Fibroblast of skin of right biceps (primary cell): ENCODE measurements around the gene IVL.
A peak's percentile ranks its signal among the peaks of the same experiment; 100 is the strongest.

Experiments
- DNase-seq: peaks from one replicate; pipeline ENCODE4 v3.0.0-alpha.2; 2013

IVL gene

DNA sequence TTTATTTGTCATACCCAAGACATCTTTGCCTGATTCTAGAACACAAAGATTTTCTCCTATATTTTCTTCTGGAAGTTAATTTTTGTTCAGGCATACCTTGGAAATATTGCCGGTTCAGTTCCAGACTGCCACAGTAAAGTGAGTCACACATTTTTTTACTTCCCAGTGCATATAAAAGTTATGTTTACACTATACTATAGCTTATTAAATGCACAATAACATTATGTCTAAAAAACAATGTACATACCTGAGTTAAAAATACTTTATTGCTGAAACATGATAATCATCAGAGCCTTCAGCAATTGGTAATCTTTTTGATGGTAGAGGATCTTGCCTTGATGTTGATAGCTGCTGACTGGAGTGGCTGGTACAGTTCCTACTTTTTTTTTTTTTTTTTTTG, 20.2 kb upstream of the IVL start:
- DNase-seq: no peak

DNA sequence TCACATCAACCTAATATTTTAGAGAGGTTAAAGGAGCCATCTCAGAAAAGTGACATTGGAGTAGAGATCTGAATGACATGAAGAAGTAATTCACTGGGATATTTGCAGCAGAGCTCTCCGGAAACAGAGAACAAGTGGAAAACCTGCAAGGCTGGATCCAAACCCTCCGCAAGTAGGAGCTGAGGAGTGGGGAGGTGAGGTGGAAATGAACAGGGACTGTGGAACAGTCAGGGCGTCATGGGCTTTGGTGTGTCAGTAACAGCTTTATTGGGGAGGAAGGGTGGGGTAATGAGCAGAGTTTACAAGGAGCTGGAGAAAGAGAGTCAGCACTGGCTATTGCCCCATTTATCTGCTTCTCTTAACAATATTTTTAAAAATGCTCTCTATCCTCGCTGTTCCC, 9.3 kb upstream of the IVL start:
- DNase-seq: no peak

DNA sequence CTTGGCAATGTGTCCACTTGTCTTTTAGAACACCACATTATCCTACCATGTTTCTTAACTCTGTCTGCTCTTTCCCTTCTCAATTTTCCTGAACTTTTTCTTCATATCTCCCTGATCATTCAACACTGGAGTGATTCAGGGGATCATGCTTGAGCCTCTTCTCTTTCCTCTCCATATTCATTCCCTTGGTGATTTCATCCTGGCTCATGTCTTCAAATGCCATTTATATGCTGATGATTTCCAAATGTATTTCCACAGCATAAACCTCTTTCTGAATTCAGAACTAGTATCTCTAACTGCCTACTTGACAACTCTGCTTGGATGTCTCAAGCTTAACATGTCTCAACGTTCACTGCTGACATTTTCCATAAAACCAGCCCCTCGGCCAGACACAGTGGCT, 8.5 kb upstream of the IVL start:
- no peak for DNase-seq

DNA sequence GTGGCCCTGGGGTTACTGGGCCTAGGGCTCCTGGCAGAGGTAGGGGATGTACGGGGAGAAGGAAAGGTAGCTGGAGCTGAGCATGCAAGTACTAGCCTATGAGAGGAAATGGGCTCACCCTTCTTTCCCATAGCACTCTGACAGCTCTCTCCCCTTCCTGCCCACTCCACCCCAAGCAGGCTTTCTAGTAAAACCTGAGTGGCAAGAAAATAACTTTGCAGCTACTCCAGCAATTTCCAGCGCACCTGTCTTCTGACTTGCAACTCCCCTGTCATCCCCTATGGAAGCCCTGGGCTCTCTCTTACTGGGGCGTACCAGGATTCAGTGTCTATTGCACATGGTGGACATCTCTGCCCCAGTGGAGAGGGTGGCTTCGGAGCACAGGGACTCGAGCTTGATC, 6.7 kb upstream of the IVL start:
- no peak for DNase-seq

DNA sequence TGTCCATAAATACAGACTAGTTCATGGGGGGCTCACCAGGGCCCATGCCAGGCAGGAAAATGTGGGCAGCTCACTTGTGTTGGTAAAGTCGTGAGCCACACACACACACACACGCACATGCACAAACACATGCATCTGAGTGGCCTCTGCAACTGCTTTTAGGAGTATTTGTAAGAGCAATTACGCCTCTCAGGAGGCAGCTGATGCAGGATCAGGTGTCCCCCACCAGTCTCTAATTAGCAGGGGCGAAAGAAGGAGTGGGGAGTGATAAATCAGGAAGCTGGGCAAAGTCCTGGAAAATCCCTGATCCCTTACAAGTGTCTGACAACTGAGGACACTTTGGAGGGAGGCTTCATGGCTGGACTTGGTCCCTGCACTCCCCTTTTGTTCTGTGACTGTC, 5.7 kb upstream of the IVL start:
- no peak for DNase-seq

DNA sequence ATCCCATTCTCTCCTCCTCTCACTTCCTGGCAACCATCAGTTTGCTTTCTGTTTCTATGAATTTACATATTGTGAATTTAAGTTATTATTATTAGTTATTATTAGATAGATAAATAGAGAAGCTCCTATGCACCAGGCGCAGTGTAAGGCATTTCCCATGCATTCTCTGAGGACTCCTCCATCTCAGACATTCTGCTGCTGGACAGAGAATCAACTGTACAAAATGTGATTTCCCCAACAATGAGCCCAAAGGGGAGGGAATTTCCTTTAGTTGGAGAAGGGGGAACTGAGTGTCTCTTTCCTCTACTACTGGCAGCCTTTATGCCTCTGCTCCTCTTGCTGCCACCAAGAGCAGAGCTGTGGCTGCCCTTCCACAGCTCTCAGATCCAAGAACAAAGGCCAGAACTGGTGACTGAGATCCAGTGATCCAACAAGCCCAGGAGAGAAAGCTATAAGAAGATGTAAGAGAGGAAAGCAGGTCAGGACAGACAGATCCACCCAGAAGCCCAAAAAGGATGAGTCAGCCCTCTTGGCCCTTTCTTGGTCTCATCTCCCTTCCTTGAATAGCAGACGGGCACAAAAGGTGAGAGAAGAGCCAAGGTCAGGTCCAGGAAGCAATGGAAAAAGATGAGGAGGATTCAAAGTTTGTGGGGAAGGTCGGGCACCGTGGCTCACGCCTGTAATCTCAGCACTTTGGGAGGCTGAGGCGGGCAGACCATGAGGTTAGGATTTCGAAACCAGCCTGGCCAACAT, 3.5 kb upstream of the IVL start:
- no peak for DNase-seq

DNA sequence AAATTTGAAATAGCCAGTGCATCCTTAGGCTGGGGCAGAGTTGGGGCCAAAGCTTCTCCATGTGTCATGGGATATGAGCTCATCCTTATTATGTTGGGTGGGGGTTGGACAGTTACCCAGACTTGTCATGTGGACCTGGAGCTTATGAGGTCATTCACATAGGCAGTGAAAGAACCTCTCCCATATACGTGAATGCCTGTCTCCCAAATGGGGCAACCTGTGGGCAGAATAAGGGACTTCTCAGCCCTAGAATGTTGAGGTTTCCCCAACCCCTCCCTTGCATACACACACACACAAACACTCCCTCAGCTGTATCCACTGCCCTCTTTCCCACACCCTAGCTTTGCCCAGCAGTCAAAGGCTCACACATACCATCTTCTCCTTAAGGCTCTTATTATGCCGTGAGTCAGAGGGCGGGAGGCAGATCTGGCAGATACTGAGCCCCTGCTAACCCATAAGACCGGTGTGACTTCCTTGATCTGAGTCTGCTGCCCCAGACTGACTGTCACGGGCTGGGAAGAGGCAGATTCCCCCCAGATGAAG, 2.3 kb upstream of the IVL start:
- DNase-seq: peak; percentile 90

DNA sequence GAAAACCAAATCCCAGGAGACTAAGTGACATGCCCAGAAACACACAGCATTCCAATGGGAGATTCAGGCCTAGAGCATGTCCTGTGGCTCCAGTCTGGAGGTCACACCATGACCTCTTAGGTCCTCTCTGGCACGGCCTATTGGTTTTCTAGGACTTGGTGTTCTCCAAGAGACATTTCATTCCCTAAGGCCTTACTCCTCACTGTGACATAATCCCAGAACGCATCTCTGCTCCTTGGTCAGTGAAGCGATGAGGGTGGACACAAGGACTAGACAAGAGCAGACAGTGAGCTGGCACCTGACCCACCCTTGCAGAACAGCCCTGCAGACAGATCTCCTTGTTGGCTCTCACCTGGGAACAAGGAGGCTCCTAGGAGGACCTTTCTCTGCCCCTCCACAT, 860 bp downstream of the IVL start:
- no peak for DNase-seq

DNA sequence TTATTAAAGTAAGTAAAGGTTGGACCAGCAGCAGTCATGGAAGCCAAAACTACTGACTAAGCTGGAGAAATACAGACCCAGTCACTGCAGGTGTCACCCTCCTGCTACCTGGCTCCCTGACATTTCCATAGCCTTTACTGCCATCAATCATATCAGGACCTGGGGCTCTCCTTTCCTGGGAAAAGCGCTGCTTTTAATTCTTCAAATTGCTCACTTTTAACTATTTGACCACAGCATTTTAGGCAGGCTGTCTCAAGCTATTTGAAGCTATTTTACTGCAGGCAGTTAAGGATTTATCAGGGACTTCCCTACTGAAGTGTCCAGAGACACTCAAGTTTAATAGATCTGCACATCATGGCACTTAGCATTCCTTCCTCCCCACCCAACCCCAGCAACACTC, 4.1 kb downstream of the IVL start:
- DNase-seq: no peak

DNA sequence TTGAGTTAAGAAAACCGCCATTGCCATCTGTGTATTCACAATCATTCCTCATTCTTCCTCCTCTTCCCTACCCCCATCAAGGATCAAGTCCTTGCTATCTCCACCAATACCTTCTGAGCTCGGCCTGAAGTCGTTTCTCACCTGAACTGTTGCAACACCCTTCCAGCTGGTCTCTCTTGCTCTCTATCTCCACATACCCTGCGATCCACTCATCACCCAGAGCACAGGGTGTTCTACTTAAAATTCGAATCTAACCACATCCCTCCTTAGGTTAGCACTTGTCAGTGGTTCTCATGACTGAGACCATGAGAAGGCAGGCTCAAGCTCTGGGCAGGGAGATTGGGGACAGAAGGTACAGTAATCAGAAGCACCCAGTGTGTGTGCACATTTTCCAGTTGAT, 4.6 kb downstream of the IVL start:
- no peak for DNase-seq

DNA sequence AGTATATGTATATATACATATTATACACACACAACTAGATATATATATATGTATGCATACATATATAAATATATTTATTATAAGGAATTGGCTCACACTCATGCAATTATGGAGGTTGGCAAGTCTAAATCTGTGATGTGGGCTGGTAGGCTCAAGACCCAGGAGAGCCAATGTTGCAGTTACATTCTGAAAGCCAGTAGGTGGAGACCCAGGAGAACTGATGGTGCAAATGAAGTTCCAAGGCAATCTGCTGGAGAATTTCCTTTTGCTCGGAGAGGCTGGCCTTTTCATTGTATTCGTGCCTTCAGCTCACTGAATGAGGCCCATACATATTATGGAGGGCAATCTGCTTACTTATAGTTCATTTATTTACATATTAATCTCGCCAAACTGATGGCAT, 9.4 kb downstream of the IVL start:
- DNase-seq: no peak

DNA sequence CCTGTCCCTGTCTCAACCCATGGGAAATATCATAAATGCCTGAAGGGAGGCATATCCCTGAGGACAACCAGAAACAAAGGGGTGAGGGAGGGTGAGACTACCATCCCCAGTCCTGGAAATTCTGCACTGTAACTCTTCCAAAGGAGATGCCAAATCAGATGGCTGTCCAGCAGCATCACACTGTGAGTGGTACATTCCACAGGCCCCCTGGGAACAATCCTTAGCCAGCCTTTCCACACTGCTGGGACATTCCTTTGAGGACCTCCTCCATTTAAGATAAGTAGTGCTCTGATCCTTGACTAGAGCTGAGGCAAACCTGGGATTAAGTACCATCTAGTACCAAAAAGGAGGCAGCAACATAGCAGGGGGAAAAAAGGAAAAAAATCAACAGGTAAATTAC, 10.7 kb downstream of the IVL start:
- DNase-seq: peak; percentile 30

DNA sequence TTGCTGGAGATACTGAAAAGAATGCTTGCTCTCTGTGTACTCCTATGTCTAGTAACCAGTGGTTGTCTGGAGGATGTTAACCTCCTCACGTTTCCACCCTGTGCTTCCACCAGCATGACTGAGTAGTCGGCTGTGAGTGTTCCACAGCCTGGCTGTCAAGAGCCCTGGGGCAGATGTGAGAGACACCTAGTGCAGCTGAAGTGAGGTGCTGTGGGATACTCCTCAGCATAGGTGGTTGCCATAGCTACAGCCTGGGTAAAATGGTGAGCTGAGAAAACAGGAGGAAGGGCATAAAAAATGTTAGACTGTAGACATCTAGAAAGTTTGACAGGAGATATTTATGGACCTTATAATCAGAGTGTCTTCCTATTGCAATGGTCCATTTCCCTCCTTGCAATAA, 15.8 kb downstream of the IVL start:
- no peak for DNase-seq

DNA sequence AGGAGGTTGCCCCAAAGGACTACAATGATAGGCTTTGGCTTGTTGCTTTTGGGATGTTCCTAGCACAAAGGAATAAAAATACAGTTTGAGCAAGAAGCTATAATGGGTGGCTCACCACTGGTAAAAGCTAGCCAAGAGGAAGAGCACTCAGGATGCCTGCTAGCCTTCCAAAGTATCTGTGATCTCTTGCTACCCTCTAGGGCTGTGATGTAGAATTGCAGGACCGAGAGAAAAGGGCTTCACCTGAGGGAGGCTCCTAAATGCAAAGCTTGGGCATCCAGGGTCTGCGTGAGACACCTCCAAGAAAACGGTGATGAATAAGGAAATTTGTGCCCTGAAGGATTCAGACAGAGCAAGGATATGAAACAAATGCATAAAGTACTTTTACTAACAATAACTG, 17.7 kb downstream of the IVL start:
- DNase-seq: peak; percentile 37

DNA sequence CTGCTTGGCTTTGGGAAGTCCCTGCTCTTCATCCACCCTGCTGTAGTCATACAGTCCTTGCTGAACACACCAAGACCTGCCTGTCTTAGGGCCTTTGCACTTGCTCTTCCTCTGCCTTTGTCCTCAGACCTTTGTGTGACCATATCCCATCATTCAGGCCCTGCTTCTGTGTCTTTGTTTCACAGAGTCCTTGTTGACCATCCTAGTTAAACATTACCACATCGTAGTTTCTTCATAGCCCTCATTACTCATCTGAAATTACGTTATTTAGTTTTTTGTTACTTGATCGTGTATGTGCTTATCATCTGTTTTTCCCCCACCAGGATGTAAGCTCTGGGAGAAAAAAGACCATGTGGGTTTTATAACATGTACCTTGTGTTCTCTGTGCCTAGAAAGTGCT, 20.3 kb downstream of the IVL start:
- DNase-seq: no peak

DNA sequence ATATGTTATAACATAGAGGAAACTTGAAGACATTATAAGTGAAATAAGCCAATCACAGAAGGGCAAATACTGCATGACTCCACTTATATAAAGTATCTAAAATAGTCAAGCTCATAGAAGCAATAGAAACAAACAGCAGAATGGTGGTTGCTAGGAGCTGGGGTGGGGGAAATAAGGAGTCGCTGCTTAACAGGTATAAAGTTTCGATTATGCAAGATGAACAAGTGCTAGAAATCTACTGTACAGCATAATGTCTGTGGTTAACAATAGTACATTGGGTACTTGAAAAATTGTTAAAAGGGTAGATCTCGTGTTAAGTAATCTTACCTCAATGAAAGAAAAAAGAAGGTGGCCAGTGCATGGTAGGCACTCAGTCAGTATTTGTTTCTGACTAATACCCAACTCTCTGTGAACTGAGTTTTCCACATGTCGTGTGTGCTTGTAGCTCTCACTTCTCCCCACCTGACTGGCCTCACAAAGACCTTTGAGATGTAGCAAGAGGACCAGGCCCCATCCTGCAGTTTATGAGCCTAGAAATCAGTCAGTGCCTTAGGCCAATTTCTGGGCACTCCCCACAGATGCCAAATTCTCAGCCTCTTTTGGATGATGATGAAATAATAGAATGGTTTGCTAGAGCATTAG, 23.9 kb downstream of the IVL start:
- DNase-seq: no peak

DNA sequence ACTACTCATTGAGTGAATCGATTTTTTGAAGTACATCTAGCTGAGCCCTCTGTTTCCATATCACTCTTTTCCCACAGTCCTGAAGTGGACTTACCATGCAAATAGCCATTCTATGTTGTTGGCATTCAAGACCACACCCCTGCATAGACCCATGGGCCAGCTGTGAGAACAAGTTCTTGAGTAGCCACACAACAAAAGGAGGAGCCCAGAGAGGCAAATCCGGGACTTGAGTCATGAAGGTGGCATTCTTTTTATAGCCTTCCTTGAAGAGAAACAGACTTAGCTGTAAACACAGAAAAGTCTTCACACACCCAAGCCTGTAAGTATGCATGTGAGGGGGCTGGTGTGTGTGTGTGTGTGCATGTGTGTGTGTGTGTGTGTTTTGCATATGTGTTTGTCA, 24.9 kb downstream of the IVL start:
- no peak for DNase-seq

DNA sequence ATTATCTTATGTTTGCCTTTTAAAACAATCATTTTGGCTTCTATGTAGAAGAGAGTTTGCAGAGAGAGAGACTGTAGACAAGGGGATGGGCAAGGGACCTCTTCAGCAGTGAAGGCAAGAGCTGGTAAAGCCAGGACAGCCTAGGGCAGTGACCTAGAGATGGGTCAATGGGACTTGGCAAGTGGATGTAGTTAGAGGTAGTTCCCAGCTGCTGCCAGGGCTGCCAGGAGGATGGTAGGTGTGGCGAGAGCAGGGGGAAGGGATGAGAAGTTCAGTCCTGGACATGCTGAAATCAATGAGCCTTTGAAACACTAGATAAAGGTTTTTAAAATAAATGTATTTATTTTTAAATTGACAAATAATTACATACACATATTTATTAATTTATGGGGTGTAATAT, 32.3 kb downstream of the IVL start:
- DNase-seq: no peak

DNA sequence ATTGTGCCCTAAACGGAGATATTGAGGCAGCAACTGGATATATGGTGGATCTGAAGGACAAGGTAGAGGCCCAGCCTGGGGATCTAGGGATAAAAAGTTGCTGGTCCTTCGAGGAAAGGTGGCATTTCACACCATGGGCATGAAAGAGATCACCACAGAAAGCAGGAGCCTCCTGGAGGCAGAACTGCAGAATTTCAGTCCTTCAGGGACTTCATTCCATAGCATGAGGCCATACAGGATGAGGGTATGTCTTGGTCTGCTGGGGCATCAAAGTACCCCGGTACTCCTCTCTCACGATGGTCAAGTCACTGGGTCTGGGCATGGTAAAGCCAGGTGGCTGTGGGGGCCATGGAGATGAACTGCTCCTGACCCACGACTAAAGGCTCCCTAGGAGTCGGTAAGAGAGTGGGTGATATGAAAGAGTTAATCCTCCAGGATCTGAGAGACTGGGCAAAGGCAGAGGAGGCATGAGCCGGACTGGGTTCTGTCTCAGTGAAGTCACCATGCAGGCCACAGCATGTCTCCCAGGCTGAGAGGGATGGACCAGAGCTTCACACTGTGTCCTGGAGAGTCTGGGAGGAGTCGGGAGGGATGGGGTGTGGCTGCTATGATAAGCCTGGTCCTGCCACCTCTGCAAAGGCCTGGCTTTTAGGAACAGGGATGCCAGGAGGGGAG, 32.8 kb downstream of the IVL start:
- DNase-seq: no peak

DNA sequence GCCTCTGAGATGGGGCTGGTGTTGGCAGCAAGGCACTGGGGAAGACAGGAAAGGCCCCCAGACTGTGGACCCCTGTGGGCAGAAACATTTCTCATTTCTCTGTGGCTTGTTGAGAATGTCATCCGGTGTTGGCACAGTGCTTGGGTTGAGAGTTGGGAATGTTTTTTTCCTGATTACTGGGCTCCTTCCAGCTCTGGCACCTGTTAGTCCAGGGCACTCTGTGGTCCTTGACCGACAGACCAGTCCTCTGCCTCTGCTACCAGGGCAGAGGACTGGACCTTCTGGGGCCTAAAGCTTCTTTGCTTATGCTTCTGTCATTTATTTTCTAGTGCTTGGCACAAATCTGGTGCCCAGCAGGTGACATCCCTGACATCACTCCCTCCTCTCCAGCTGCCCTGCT, 33.8 kb downstream of the IVL start:
- DNase-seq: no peak

DNA sequence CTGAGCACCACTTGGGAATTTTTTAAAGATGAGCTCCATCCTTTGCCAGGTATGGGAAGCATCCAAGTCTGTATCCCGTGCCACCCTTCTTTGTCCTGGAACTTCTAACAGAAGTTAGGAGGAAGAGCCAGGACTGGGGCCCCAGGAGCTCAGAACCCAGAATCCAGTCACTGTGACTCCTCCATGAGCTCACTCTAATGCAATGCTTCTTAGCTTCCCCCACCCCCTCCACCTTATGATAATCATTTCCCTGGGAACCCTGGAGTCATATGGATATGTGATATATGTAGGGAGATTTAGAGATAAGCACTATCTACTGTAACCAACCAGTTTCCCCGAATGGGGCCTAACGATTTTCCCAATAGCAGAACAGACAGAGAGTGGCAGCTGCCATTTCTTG, 37.9 kb downstream of the IVL start:
- no peak for DNase-seq

DNA sequence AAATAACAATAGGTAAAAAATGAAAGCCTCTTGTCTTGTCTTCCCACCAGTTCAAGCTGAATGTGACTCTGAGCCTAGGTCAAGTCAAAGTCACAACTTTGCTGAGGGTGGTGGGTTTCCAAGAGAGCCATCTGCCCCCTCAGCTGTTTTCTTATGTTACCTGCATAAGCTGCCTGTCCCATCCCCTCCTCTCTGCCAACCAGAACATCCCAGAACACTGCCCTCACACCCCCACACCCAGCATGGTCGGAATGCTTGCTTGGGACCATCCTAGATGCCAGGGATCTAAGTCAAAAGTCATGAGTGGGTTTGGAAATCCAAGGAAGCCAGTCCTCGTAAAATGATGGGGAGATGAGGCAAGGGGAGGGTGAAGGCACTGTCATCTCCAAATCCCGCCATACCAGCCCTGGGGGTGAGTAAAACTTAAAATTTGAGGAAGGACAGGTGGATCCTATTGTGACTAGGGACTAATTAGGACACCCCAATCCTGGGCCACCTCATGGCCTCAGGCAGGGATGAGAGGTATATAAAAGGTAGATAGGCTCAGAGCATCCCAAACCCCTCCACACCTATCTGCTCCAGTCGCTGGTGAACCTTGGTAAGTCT, 38.4 kb downstream of the IVL start, which contains the start of gene SPRR5:
Gene SPRR5, plus strand, starts transcription at position 556 of the 606 bp plus-strand sequence. CDS start 1,349 bp downstream, outside the sequence.
- no peak for DNase-seq

DNA sequence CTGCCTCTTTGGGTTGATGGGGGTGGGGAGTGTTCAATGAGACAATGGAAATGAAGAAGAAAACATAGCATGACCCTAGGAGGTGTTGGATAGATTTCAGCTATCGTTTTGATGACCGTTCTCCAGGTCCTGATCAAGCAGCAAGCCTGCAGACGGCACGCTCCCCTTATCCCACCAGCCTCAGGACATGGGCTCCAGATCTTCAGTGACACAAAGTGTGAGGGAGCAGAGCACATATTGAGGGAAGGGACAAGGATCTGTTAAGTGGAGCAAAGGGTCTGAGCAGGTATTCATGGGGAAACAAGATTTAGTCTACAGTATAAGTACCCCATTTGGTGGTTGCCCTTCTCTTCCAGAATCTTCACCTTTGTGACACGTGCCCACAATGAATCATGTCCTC, 43.4 kb downstream of the IVL start:
- DNase-seq: no peak

DNA sequence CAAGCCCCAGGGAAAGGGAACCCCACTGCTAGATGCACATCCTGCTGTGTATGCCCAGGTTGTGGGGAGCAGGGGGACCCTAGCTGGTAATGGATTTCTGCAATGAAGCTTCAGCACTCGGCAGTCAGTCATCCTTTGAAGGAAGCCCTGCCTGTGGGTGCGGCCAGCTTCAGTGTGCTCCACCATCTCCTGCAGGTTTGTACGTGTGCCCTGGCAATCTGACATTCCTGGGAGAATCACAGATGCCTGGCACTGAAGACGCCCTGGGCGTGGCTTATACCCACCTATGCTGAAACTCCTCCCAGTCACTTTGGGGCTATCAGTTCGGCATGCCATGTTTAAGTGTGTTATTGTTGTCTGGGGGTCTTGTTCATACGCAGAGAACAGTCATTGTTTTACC, 45.4 kb downstream of the IVL start:
- no peak for DNase-seq
